UCSD-AML1 (cell line): ENCODE results near the gene SLC39A10.
"Not testable (repeated sequence)": the region's sequence is repeated elsewhere in the genome, so short reads cannot be mapped to it uniquely, and the experiment has no call there.

Source experiments
- DNase-seq: peaks from one replicate; lab custom pipeline; 2025; ENCODE audit not compliant: unreplicated experiment; lab: John Stamatoyannopoulos, UW

SLC39A10 gene

GRCh38 chr2:195645413-195645812 lies 11.6 kb upstream of the SLC39A10 start:
- no peak for DNase-seq

- no peak for DNase-seq
Measured at GRCh38 chr2:195646424-195646823, 10.6 kb upstream of the SLC39A10 start.

- DNase-seq, result no peak
Measured at GRCh38 chr2:195647302-195647701, 9.7 kb upstream of the SLC39A10 start.

DNA sequence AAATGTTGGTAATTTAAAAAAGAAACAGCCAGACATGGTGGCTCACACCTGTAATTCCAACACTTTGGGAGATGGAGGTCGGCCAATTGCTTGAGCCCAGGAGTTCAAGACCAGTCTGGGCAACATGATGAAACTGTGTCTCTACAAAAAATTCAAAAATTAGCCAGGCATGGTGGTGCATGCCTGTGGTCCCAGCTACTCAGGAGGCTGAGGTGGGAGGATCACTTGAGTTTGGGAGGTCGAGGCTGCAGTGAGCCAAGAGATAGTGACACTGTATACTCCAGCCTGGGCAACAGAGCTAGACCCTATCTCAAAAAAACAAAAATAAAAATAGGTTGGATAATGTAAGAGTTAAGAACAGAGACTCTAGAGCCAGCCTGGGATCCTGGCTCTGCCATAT lies 8.7 kb upstream of the SLC39A10 start:
- not testable (repeated sequence) for DNase-seq

- DNase-seq, result no peak
Measured at GRCh38 chr2:195648787-195649186, 8.2 kb upstream of the SLC39A10 start.

GRCh38 chr2:195649629-195650190 lies 7.3 kb upstream of the SLC39A10 start:
- DNase-seq, result no peak

DNA sequence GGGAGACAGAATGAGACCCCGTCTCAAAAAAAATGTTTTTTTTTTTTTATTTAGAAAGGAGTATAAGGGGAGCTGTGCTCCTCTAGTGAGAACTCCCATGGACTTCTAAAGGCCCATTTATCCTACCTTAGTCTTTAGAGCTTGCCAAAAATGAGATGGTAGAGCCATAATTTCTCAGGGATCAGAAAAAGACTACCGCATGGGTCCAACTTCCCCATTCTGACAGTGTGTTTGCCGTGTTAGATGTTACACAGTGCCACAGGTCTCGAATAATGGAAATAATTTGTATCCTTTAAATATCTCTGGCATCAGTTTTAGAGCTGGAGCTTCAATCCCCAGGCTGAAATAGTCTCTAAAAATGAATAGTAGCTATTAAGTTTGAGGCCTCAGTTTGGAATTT lies 6.0 kb upstream of the SLC39A10 start:
- DNase-seq, result no peak

GRCh38 chr2:195652911-195653310 lies 4.1 kb upstream of the SLC39A10 start:
- no peak for DNase-seq

GRCh38 chr2:195656161-195656858 lies 716 bp upstream of the SLC39A10 start:
- no peak for DNase-seq

DNA sequence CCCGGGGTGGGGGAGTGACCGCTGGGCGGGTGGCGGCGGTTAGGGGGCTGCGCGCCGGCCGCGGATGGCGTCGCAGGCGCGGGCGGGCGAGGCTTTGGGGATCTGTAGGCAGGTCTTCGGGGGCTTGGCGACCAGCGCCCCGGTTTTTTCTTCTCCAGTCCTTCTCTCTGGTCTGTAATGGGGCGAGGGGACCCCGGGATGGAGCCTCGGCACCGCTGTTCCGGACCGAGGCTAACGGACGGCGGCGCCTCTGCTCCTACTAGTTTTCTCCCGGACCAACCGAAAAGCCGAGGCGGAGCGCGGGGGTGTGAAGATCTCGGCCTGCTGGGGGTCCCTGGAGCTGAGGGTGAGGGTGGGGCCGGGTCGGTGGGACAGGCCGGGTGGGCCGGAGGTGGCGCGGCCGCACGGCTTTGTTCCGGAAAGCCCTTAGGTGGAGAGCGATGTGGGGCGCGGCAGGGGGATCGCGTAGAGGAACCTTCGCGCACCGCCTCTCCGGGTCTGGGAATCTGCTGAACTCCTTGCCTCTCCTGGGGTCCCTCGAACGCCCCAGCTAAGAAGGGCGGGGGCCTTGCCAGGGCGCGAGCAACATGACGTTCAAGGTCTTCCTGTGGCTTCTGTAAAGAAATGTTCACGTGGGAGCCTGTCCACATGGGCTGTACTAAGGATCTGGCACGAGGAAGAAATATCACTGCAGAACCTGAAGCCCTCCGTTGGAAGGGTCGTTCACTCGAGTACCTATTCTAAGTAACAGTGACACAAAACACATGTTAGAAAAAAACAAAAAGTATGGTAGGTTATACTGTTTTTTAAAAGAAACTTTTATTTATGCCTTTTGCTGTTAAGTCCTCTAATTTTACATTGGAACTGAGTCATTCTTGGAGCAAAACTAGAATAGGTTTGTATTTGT lies 861 bp downstream of the SLC39A10 start:
- DNase-seq, result peak; percentile 70

DNA sequence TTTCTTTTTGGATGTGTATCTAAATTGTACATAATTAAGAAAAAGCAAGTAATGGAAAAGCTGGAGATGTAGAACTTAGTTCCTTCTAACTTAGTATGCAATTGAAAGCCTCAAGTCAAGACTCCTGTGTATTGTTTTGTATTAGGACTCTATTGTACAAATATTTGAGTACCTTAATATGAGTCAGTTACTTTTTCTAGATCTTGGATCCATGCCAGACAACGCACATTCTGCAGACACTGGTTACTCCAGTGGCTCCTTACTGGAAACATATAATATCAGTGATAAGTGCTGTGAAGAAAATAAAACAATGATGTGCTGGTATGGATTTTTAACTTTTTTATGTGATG lies 1.5 kb downstream of the SLC39A10 start:
- no peak for DNase-seq

DNA sequence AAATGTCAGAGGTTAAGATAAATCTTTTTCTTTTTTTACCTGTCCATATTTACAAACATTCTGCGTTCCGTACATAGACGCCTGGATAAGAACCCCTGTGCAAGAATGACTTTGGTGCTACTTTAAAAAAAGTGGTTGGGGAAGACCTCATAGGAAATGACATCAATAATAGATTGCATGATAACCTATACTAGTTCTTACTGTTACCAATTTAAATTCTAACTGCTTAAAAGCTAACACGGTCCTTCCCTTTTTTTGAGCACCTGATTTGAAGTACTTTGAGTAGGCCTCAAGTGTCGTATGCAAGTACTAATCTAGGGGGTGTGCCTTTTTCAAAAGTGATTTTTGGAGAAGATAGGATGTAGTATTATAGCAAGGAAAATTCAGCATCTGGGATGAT lies 2.1 kb downstream of the SLC39A10 start:
- DNase-seq, result no peak

GRCh38 chr2:195659982-195660890 lies 3.2 kb downstream of the SLC39A10 start:
- peak; percentile 16 for DNase-seq

DNA sequence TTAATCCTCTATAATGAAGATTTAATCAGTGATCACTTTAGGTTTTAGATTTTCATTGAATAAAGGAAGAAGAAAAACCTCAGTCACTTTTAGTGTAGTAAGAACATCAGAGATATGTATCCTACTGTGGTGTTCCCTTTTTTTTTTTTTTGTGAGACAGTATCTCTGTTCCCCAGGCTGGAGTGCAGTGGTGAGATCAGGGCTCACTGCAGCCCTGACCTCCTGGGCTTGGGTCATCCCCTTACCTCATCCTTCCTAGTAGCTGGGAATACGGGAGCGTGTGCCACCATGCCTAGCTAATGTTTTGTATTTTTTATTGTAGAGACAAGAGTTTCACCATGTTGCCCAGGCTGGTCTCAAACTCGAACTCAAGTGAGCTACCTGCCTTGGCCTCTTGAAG lies 5.1 kb downstream of the SLC39A10 start:
- DNase-seq, result no peak

DNA sequence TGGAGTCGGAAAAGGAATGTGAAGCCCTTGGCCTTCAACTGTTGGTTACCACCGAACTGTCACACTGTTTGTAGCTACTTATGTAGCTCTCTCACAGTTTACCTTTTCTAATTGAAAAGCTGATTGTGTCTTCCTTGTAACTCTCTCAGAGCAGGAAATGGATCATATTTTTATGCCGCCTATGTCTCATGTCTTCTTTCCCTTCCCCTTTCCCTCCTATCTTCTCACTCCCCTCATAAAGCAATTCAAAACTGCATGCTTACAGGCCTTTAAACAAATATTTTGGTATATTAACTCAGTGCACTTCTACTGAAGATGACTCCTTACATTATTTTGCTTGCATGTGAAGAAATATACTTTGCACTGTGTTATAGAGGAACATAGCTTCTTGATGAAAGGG lies 6.0 kb downstream of the SLC39A10 start:
- DNase-seq, result no peak

GRCh38 chr2:195664528-195664927 lies 7.5 kb downstream of the SLC39A10 start:
- no peak for DNase-seq

GRCh38 chr2:195665153-195665552 lies 8.1 kb downstream of the SLC39A10 start:
- not testable (repeated sequence) for DNase-seq

GRCh38 chr2:195666113-195666712 lies 9.2 kb downstream of the SLC39A10 start:
- DNase-seq, result no peak

DNA sequence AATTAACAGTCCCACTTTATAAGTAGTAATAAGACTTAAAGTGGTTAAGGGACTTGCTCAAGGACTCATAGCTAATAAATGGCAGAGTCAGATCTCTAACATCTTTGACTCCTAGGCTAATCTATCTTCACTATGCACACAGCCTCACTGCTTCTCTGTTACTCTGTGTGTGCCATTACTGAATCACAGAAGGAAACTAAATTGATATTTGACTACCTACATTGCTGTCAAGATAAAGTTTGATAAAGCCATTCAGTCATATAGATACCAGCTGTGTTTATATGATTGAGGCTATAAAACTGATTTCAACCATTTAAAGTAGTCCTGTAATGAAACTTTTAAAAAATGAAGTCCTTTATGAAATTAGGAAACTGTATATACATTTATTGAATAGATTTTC lies 10.9 kb downstream of the SLC39A10 start:
- DNase-seq, result no peak

DNA sequence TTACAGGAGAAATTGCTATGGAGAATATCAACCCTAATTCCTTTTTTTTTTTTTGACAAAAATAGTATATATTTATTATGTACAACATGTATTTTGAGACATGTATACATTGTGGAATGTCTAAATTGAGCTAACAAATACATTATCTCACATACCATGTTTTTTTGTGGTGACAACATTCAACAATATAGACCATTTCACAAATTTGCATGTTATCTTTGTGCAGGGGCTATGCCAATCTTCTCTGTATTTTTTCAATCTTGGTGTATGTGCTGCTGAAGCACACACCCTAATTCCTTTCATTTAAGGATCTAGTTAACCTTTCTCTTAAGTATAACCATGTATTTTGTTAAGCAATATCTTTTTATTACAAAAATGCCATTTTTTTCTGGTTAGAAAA lies 13.2 kb downstream of the SLC39A10 start:
- no peak for DNase-seq

GRCh38 chr2:195671563-195671962 lies 14.5 kb downstream of the SLC39A10 start:
- no peak for DNase-seq
